NCI-H69 (cell line): Measurements from ENCODE around the gene CALM3.
"Not testable (repeated sequence)": the region's sequence is repeated elsewhere in the genome, so short reads cannot be mapped to it uniquely, and the experiment has no call there.

Source experiments
- DNase-seq: peaks from one replicate; lab custom pipeline; 2025; lab: John Stamatoyannopoulos, UW

CALM3 gene

DNA sequence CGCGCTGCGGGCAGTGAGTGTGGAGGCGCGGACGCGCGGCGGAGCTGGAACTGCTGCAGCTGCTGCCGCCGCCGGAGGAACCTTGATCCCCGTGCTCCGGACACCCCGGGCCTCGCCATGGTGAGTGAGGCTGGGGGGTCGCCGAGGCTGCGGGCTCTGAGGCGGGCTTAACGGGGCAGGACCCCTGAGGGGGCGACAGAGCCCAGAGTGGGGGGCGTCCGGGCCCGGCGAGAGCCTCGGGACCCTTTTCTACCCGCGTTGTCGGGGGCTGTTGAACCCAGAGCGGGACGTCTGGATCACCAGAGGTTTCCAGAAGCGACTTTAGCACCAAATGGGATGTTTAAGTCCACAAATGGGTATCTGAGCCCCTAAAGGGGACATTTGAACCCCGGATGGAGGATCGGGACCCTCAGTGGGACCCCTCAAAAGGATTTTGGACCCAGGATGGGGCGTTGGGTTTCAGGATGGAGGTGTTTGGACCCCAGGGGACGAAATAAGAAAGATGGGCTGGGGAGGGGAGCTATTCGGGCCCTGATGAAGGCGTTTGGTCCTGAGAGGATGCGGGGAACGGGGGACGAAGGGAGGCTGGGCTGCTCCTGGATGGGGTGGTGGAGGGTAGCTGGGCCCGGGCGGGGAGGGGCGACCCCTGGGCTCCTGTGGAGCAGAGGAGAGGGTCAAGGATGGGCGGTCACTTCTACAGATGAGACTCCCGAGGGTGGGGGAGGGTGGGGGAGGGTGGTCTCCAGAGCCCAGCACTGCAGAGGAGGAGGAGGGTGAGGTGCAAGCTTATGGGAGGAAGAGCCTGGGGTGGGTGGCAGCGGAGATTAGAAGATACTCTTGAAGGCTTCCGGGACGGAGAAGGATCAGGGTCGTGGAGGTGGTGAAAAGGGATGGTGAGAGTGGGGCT, at the start of gene CALM3:
TSS of gene CALM3 (plus strand) at position 13 of the 907 bp plus-strand sequence. CDS start at position 118, 105 bp downstream.
- DNase-seq = peak; percentile 53

DNA sequence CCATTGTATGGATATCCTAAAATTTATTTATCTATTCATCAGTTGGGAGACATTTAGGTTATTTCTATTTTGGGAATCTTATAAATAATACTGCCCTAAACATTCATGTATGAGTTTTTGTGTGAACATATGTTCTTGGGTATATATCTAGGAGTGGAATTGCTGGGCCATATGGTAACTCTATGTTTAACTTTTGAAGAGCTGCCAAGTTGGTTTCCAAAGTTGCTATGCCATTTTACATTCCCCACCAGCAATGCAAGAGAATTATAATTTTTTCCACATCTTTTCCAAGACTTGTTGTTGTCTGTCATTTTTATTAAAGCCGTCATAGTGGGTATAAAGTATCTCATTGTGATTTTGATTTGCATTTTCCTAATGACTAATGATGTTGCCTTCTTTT, 48.2 kb upstream of the CALM3 start:
- DNase-seq = no peak

DNA sequence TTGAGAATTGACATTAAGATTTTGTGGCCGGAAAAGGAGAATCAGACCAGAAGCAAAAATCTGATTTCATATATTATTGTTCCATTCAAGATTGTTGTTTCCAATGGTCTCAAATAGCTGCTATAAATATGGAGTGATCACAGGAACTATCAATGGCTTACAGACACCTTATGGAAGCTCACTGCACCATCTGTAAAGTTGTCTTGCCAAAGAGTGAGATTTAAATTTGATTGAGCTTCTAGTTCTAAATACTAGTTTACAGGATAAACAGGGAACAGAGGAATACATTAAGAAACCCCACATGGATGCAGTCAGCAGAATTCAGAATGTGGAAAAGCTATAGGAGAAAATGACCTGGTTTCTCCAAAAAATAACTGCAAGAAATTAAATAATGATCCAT, 47.0 kb upstream of the CALM3 start:
- DNase-seq = no peak

DNA sequence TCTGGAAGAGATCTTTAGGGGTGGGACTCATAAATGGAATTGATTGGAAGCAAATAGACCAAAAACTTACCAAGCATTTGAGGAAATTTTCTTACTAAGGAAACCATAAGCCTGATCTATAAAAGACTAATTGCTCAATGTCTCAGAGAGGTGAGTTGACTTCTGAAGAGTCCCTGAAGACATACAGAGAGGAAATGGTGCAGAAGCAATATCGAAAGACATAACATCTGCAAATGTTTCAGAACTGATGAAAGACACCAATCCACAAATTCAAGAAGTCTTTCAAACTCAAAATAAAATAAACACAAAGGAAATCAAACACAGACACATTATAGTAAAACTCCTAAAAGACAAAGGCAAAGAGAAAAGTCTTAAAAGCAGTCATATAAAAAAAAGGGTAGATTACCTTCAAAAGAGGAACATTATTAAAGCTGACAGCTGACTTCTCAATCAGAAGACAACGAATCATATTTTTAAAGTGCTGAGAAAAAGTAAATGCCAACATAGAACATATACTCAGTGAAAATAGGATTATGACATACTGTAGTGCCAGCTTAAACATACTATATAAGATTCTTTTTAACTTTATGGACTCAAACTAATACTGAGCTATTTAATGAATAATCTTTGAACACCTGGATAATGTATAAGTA, 45.4 kb upstream of the CALM3 start:
- no peak for DNase-seq

DNA sequence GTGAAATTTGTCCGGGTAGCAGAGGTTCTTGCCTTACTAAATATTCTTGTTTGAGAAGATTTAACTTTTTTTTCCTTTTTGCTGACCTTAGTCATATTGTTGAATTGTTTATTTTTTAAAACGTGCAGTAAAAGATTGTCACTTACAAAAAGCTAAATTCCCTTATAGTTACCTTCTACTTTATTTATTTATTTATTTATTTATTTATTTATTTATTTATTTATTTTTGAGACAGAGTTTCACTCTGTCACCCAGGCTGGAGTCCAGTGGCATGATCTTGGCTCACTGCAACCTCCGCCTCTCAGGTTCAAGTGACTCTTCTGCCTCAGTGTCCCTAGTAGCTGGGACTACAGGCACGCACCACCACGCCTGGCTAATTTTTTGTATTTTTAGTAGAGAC, 44.7 kb upstream of the CALM3 start:
- DNase-seq = not testable (repeated sequence)

DNA sequence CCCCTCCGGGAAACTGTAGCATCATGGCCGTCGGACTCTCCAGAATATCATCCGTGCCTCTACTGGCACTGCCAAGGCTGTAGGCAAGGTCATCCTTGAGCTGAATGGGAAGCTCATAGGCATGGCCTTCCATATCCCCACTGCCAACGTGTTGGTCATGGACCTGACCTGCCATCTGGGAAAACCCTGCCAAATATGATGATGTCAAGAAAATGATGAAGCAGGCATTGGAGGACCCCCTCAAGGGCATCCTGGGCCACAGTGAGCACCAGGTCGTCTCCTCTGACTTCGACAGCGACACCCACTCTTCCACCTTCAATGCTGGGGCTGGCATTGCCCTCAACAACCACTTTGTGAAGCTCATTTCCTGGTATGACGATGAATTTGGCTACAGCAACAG, 41.9 kb upstream of the CALM3 start:
- DNase-seq = no peak

DNA sequence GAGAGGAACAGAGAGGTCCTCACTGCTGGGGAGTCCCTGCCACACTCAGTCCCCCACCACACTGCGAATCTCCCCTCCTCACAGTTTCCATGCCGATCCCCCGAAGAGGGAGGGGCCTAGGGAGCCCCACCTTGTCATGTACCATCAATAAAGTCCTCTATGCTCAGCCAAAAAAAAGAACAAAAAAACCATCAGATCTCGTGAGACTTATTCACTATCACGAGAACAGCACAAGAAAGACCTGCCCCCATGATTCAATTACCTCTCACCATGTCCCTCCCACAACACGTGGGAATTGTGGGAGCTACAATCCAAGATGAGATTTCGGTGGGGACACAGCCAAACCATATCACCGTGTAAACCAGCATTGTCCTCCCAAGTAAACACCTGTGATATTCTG, 41.5 kb upstream of the CALM3 start:
- DNase-seq = not testable (repeated sequence)

DNA sequence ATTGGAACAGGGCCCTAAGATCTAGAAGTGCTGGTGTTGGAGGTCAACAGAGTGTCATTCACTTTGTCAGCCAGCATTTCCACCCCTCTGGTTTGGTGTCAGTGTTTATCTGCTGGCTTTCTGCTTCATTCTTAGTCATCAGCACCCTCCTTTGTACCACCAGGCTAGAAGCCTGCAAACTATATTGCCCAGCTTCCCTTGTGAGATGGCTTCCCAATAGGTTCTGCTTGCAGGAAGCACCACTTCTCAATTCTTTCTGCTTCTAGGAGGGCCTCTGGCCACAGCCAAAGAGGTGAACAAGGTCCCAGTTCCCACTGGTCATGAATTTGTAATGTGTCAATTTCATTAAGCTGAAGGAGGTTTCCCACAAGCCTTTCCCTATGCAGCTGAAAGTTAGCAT, 36.4 kb upstream of the CALM3 start:
- DNase-seq = no peak

DNA sequence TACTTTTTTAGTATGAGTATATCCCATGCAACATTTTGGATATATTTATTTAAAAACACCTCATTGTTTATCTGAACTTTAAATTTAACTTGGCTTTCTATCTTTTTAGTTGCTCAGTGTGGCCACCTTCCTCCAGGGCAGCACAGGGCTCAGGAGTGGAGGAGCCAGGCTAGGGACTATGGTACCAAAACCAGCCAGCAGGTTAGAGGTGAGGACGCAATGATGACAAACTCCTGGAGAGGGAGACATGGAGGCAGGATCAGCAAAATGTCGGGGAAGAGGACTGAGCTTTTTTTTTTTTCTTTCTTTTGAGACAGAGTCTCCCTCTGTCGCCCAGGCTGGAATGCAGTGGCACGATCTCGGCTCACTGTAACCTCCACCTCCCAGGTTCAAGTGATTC, 29.6 kb upstream of the CALM3 start:
- DNase-seq = peak; percentile 47

DNA sequence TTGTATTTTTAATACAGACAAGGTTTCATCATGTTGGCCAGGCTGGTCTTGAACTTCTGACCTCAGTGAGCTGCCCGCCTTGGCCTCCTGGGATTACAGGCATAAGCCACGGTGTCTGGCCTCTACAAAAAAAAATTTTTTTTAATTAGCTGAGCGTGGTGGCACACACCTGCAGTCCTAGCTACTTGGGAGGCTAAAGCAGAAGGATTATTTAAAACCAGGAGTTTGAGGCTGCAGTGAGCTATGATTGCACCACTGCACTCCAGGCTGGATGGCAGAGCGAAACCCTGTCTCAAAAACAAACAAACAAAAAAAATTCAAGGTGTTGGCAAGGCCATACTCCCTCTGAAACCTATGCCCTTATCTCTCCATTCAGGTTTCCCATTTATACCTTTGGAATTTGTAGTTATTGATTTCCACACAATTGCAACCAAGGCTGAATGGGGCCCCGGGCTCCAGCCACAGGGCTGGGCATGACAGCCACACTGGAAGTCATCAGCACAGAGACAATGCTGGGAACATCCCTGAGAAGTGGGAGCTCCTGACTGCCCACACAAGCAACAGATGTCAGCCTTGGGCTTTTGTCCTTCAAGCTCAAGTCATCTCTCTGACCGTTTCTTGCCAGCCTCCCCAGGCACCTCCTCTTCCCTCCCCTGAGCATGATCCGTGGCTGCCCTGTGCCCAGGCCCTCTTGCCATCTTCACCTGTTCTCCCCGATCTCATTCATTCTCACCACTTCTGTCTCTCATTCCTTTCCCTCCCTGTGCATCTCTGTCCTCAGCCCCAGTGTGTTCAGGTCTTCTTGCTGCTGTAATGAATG, 27.2 kb upstream of the CALM3 start:
- no peak for DNase-seq

DNA sequence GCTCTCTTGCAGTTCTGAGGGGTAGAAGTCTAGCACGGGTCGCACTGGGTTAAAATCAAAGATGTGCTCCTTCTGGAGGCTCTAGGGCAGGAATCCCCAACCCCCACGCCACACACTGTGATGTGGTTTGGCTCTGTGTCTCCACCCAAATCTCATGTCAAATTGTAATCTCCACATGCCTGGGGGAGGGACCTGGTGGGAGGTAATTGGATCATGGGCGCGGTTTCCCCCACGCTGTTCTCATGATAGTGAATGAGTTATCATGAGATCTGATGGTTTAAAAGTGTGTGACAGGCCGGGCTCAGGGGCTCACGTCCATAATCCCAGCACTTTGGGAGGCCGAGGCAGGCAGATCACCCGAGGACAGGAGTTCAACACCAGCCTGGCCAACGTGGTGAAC, 26.6 kb upstream of the CALM3 start:
- peak; percentile 15 for DNase-seq

DNA sequence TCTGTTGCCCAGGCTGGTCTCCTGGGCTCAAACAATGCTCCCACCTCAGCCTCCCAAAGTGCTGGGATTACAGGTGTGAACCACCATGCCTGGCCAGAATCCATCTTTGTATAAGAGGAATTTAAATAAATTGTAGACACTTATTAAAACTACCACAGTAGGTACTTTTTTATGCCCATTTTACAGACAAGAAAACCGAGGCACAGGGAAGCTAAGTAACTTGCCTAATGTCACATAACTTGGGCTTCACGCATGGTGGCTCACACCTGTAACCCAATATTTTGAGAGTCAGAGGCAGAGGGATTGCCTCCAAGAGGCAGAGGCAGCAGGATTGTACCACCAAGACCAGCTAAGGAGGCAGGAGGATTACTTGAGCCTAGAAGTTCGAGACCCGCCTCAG, 22.7 kb upstream of the CALM3 start:
- no peak for DNase-seq

DNA sequence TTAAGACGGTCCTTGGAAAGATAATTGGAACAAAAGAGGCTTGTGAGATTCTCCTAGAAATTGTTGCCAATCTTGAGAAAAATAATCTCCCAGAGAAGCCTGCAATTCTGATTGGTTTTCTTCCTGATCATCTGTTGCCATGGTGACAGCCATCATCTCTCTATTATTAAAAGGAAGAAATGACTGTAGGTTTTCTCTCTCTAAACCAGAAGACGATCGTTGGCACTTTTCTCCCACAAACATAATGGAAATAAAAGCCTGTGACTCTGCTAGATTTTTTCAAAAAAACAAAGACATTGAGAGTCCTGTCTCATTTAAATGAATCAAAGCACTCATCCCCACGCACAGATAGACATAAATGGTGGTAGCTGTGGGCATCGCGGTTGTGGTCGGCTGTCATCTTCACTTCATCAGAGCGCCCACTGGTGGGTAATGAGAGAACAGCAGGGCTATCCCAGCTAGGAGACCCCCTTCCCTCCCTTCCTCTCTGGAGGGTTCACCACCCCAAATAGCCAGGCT, 21.7 kb upstream of the CALM3 start:
- DNase-seq = no peak

DNA sequence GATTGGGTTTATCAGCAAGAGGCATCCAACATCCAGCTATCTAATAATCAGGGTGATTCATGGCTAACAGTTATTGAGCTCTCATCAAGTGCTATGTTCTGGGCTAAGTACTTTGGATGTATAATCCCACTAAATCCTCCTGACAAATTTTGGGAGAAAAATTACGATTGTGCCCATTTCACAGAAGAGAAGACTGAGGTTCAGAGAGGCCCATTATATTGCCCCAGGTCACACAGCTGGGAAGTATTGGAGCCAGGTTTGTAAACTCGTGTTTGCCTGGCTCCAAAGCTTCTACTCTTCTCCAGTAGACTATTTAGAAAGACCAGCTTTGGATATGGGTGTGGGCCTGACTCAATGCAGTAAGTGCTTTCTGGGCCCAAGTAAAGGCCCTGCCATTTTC, 20.9 kb upstream of the CALM3 start:
- no peak for DNase-seq

DNA sequence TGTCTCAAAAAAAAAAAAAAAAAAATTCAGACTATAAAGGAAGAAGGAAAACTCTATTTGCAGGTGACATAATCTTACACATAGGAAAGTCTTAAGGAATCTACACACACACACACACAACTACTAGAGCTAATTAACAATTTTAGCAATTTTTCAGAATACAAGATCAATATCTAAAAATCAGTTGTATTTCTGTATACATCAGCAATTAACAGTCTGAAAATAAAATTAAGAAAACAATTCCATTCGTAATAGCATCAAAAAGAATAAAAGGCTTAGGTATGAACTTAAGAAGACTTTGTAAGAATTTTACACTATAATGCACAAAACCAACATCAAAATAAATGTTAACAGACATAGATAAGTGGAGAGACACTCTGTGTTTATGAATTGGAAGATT, 15.6 kb upstream of the CALM3 start:
- DNase-seq = no peak

DNA sequence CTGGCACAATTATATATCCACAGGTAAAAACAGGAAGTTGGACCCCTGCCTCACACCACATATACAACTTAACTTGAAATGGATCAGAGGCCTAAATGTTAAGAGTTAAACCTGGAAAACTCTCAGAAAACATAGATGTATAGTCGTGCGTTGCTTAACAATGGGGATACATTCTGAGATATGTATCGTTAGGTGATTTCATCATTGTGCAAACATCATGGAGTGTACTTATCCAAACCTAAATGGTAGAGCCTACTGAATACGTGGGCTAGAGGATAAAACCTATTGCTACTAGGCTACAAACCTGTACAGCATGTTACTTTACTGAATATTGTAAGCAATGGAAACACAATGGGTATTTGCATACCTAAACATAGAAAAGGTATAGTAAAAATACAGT, 14.8 kb upstream of the CALM3 start:
- no peak for DNase-seq

DNA sequence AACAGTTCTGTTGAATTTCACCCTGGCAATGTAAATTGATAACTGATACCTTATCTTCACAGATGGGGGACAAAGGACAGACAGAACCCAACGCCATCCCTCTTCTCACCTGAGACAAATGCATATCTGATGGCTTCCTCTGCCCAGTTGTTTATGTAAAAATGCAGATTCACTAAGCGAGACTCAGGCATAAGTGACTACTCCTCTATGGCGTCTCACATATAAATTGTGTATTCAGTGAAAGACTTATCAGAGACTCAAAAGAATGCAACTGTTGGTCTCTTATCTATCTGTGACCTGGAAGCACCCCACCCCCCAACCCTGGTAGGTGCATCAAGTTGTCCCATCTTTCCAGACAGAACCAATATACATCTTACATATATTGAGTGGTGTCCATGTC, 13.3 kb upstream of the CALM3 start:
- DNase-seq = no peak

DNA sequence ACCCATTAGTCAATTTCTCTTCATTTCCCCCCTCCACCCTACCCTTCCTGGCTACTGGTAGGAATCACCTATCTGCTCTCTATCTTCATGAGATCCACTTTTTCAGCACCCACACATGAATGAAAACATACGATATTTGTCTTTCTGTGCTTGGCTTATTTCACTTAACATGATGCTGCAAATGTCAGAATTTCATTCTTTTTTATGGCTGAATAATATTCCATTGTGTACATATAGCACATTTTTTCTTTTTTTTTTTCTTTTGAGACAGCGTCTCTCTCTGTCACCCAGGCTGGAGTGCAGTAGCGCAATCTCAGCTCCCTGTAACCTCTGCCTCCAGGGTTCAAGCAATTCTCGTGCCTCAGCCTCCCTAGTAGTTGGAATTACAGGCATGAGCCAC, 9.9 kb upstream of the CALM3 start:
- DNase-seq = no peak

DNA sequence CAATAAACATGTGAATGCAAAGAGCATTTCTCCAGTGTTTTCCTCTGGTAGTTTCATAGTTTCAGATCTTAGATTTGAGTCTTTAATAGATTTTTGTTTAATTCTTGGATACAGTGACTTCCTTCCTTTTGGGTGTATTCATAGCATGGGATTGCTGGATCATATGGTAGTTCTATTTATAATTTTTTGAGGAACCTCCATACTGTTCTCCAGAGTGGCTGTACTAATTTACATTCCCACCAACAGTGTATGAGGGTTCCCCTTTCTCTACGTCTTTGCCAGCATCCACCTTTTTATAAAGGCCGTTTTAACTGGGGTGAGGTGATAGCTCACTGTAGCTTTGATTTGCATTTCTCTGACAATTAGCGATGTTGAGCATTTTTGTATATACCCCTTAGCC, 9.3 kb upstream of the CALM3 start:
- DNase-seq = no peak

DNA sequence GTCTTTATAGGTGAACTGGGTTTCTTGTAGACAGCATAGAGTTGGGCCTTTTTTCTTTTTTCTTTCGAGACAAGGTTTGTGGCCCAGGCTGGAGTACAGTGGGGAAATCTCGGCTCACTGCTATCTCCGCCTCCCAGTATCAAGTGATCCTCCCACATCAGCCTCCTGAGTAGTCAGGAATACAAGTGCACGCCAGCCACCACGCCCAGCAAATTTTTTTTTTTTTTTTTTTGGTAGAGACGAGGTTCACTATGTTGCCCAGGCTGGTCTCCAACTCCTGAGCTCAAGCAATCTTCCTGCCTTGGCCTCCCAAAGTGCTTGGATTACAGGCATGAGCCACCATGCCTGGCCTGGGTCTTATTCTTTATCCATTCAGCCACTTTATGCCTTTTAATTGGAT, 5.1 kb upstream of the CALM3 start:
- DNase-seq = no peak

DNA sequence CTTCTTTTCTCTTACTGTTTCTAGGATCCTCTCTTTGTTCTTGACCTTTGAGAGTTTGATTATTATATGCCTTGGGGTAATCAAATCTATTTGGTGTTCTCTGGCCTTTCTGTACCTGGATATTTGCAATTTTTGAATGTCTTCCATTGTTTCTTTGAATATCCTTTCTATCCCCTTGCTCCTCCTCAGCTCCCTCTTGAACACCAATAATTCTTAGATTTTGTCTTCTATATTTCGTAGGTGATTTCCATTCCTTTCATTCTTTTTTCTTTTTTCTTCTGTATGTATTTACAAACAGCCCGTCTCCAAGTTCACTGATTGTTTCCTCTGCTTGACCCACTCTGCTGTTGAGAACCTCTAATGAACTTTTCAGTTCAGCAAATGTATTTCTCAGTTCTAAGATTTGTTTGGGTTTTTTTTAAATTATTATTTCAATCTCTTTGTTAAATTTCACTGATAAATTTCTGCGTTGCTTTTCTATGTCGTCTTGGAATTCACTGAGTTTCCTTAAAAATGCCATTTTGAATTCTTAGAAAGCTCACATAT, 2.7 kb upstream of the CALM3 start:
- no peak for DNase-seq

DNA sequence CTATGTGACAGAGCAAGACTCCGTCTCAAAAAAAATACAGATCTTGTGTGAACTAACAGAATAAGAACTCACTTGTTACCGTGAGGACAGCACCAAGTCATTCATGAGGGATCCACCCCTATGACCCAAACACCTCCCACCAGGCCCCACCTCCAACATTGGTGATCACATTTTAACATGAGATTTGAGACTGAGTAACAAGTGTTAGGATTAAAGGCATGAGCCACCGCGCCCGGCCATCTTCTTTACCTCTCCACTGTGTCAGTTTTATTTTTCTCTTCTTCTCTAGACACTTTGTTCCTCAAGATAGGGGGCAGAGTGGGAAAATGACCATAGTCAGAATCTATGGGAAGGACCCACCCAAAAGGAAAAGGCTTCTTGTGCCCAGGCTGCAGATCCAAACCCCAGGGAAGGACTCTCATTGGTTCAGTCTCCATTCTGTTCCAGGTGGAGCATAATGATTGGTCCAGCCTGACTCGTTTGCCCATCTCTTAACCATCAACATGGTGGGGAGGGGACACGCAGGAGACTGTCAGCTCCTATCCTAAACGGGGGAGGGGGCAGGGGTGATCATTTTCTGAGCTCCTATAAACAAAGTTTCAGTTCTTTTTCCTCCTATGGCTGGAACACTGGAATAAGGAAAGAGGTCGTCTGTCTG, 1.3 kb upstream of the CALM3 start:
- DNase-seq = peak; percentile 19
